Panc1 (cell line): ENCODE results near the gene EGFLAM.

Source experiments
- POLR2AphosphoS5 ChIP-seq: IDR thresholded peaks from 2 replicates; pipeline ENCODE4 v1.6.1; 2012; ENCODE audit warnings: mild to moderate bottlenecking, low read depth, low read length, moderate library complexity
- REST ChIP-seq, 2 experiments: IDR thresholded peaks; 2 replicates each; pipeline ENCODE4 v1.6.1; 2011 to 2012; ENCODE audit warnings: low read depth in 2 of 2, control low read depth in 1 of 2, low read length in 1 of 2, mild to moderate bottlenecking in 1 of 2, moderate library complexity in 1 of 2; ENCODE audit not compliant: insufficient read depth in 1 of 2
- SIN3A ChIP-seq: IDR thresholded peaks from 2 replicates; pipeline ENCODE4 v1.6.1; 2012; ENCODE audit warnings: low read depth, mild to moderate bottlenecking, low read length, moderate library complexity, borderline replicate concordance; ENCODE audit not compliant: insufficient read depth
- TCF7L2 ChIP-seq: IDR thresholded peaks from 2 replicates; pipeline ENCODE4 v1.6.1; 2011; ENCODE audit warnings: mild to moderate bottlenecking, low read depth, low read length, inconsistent platforms
- TF ChIP-seq, protein P1 (sequence below): fragments of 450-650 bp; IDR thresholded peaks from 2 replicates; pipeline ENCODE4 v1.5.1; 2017; ENCODE audit warnings: mild to moderate bottlenecking

- TF ChIP-seq TCF7L2 (no peak), POLR2AphosphoS5 (no peak), REST (IDR thresholded peaks at IDR 0.05; ENCODE audit: insufficient read depth in 1 of 2, low read depth in 2 of 2, low read length in 1 of 2) (no peak), SIN3A (no peak)
- TF ChIP-seq, protein P1, sequence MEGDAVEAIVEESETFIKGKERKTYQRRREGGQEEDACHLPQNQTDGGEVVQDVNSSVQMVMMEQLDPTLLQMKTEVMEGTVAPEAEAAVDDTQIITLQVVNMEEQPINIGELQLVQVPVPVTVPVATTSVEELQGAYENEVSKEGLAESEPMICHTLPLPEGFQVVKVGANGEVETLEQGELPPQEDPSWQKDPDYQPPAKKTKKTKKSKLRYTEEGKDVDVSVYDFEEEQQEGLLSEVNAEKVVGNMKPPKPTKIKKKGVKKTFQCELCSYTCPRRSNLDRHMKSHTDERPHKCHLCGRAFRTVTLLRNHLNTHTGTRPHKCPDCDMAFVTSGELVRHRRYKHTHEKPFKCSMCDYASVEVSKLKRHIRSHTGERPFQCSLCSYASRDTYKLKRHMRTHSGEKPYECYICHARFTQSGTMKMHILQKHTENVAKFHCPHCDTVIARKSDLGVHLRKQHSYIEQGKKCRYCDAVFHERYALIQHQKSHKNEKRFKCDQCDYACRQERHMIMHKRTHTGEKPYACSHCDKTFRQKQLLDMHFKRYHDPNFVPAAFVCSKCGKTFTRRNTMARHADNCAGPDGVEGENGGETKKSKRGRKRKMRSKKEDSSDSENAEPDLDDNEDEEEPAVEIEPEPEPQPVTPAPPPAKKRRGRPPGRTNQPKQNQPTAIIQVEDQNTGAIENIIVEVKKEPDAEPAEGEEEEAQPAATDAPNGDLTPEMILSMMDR = no peak
Measured at GRCh38 chr5:38413696-38414095, 155.3 kb downstream of the EGFLAM start.
